Measurements from ENCODE around the gene RGS10.

The RGS10 gene

DNA sequence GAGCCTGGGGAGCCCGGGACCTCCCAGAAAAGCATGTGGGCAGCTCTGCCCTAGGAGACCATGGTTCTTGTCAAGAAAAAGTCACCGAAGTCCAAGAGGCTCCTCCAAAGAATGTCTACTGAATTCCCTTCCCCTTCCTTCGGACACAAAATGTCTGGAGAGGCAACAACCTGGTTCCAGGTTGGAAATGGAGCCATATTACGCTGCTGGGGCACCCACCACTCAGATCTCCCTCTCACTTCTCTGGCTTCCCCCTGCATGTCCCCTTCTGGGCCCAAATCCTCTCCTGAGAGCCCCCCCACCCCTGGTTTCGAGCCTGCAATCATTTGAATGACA, 52.6 kb downstream of the RGS10 start:
- no peak overlapping the region for H3K9ac ChIP-seq (ENCODE audit: low read length)
- peaks cover 17% of the 10 kb centered on the region for H3K27me3 ChIP-seq (ENCODE audit: control insufficient read depth, insufficient read depth, low read length)
- no peaks in the 10 kb centered on the region for H3K4me1 ChIP-seq (ENCODE audit: control insufficient read depth, low read depth, low read length)
- H3K27ac ChIP-seq (ENCODE audit: low read length): no peak overlapping the region
- no peaks in the 10 kb centered on the region for H3K9me3 ChIP-seq (ENCODE audit: control insufficient read depth, low read depth, low read length)
- H3K36me3 ChIP-seq (ENCODE audit: control insufficient read depth, low read depth, low read length): no peaks in the 10 kb centered on the region
- H3K4me3 ChIP-seq (ENCODE audit: low read length): peak overlapping the region; percentile 62

DNA sequence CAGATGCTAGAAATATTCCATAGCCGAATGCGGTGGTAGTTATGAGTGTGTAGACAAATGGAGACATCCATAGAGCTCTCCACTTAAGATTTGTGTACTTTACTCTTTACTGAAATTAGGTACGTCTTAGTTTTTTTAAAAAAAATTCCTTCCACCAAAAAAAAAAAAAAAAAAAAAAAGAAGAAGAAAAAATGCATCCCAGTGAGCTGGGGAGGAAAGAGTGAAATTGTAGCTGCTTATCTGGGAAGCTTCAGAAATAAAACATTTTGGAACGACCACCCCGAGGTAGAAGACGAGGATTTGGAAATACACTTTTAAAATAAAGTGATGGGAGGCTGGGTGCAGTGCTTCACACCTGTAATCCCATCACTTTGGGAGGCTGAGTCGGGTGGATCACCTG, 53.8 kb downstream of the RGS10 start:
- H3K4me3 ChIP-seq (ENCODE audit: low read length): no peak overlapping the region

DNA sequence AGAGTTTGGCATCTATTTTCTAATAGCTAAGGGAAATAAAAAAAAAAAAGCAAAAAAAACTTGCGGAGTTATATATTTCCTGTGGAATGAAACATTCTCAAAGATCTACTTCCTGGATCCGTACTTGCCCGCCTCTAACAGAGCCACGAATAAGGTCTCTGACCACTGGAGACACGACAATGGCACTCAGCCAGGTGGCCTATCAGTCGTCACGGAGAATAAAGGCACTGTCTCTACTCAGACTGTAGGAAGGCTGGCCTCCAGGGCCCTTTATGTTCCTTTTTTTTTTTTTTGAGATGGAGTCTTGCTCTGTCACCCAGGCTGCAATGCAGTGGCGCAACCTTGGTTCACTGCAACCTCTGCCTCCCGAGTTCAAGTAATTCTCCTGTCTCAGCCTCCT, 58.7 kb downstream of the RGS10 start:
- Histone ChIP-seq H3K9me3 (ENCODE audit: control insufficient read depth, low read depth, low read length) (no peaks in the 10 kb centered on the region), H3K27ac (ENCODE audit: low read length) (no peak overlapping the region)

More for the DNA sequence above, 53.8 kb downstream of the RGS10 start:
- no peak overlapping the region for H3K27ac ChIP-seq (ENCODE audit: low read length)
- peaks cover 12% of the 10 kb centered on the region for H3K27me3 ChIP-seq (ENCODE audit: control insufficient read depth, insufficient read depth, low read length)
- no peaks in the 10 kb centered on the region for H3K4me1 ChIP-seq (ENCODE audit: control insufficient read depth, low read depth, low read length)
- H3K36me3 ChIP-seq (ENCODE audit: control insufficient read depth, low read depth, low read length): no peaks in the 10 kb centered on the region
- no peak overlapping the region for H3K9ac ChIP-seq (ENCODE audit: low read length)
- no peaks in the 10 kb centered on the region for H3K9me3 ChIP-seq (ENCODE audit: control insufficient read depth, low read depth, low read length)

DNA sequence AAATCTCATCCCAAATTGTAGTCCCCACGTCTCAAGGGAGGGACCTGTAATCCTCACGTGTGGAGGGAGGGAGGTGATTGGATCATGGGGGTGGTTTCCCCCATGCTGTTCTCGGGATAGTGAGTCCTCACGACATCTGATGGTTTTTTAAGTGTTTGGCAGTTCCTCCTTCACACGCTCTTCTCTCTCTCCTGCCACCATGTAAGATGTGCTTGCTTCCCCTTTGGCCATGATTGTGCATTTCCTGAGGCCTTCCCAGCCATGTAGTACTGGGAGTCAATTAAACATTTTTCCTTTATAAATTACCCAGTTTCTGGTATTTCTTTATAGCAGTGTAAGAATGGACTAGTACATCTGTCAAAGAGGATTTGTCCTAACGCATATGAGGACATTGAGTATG, 59.5 kb downstream of the RGS10 start:
- Histone ChIP-seq H3K4me3 (ENCODE audit: low read length) (no peak overlapping the region), H3K27ac (ENCODE audit: low read length) (no peak overlapping the region), H3K36me3 (ENCODE audit: control insufficient read depth, low read depth, low read length) (no peaks in the 10 kb centered on the region), H3K9ac (ENCODE audit: low read length) (no peak overlapping the region), H3K9me3 (ENCODE audit: control insufficient read depth, low read depth, low read length) (no peaks in the 10 kb centered on the region), H3K27me3 (ENCODE audit: control insufficient read depth, insufficient read depth, low read length) (peaks cover 67% of the 10 kb centered on the region), H3K4me1 (ENCODE audit: control insufficient read depth, low read depth, low read length) (no peaks in the 10 kb centered on the region)

More for the DNA sequence above, 58.7 kb downstream of the RGS10 start:
- no peak overlapping the region for H3K9ac ChIP-seq (ENCODE audit: low read length)
- H3K4me3 ChIP-seq (ENCODE audit: low read length): no peak overlapping the region
- H3K36me3 ChIP-seq (ENCODE audit: control insufficient read depth, low read depth, low read length): no peaks in the 10 kb centered on the region
- H3K27me3 ChIP-seq (ENCODE audit: control insufficient read depth, insufficient read depth, low read length): peaks cover 59% of the 10 kb centered on the region
- H3K4me1 ChIP-seq (ENCODE audit: control insufficient read depth, low read depth, low read length): no peaks in the 10 kb centered on the region

DNA sequence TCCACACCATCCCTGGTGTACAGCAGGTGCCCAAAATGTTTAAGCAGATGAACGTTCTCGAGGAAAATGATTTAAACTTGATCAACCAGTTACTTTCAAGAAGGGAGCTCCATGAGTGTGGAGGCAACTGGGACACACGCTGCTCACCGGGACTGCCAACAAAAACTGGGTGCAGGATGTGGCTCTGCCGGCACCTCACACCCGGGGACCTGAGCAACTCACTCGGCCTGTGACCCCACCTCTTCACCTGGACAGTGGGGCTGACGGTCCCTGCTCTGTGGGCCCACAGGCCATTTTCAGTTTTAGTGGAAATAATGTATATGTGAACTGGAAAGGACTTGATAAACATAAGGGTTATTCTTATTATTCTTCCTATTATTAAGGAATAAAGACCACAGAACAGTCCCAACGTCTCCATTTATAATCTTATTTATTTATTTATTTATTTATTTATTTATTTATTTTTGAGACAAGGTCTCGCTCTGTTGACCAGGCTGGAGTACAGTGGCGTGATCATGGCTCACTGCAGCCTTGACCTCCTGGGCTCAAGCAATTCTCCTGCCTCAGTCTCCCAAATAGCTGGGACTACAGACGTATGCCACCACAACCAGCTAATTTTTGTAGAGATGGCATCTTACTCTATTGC, 60.6 kb downstream of the RGS10 start:
- Histone ChIP-seq H3K4me1 (ENCODE audit: control insufficient read depth, low read depth, low read length) (no peaks in the 10 kb centered on the region), H3K9ac (ENCODE audit: low read length) (no peak overlapping the region), H3K36me3 (ENCODE audit: control insufficient read depth, low read depth, low read length) (no peaks in the 10 kb centered on the region), H3K27ac (ENCODE audit: low read length) (no peak overlapping the region), H3K27me3 (ENCODE audit: control insufficient read depth, insufficient read depth, low read length) (peaks cover 69% of the 10 kb centered on the region), H3K9me3 (ENCODE audit: control insufficient read depth, low read depth, low read length) (no peaks in the 10 kb centered on the region), H3K4me3 (ENCODE audit: low read length) (no peak overlapping the region)

DNA sequence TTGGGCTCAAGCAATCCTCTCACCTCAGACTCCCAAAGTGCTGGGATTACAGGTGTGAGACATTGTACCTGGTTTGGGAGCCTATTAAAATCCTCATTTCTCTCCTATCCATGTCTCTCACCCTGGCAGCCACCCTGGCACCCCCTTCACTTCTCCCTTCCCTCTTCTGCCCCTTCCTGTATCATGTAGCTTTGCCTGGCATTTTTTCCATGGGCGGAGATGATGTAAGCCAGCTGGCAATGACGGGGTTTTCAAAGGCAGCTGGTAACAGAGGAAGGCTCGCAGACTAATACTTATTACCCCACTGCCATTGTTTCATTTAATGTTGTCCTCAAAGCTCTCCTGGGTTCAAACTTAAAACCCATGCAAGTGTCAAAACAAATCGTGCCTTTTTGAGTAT, 61.9 kb downstream of the RGS10 start:
- no peak overlapping the region for H3K9ac ChIP-seq (ENCODE audit: low read length)
- peaks cover 82% of the 10 kb centered on the region for H3K27me3 ChIP-seq (ENCODE audit: control insufficient read depth, insufficient read depth, low read length)
- no peaks in the 10 kb centered on the region for H3K4me1 ChIP-seq (ENCODE audit: control insufficient read depth, low read depth, low read length)
- H3K36me3 ChIP-seq (ENCODE audit: control insufficient read depth, low read depth, low read length): no peaks in the 10 kb centered on the region
- H3K27ac ChIP-seq (ENCODE audit: low read length): no peak overlapping the region
- no peaks in the 10 kb centered on the region for H3K9me3 ChIP-seq (ENCODE audit: control insufficient read depth, low read depth, low read length)
- no peak overlapping the region for H3K4me3 ChIP-seq (ENCODE audit: low read length)

DNA sequence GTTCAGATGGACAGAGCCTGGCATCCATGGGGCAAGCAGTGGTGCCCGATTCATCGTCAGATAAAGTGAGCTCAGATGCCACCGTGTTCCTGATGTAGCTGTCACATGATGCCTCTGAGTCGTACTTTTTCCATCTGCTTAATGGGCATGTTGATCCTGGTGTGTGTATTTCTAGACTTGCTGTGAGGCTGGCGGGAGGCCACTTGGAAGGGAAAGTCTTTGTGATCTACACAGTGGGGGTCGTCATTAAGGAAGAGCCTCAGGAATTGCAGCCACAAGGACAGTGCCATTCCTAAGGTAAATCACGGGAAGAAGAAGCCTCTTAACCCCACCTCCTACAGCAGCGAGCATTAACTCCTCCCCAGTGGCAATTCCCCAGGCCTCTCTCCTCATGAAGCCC, 63.0 kb downstream of the RGS10 start:
- Histone ChIP-seq H3K4me3 (ENCODE audit: low read length) (no peak overlapping the region), H3K27me3 (ENCODE audit: control insufficient read depth, insufficient read depth, low read length) (peaks cover 93% of the 10 kb centered on the region), H3K27ac (ENCODE audit: low read length) (no peak overlapping the region), H3K9ac (ENCODE audit: low read length) (no peak overlapping the region), H3K9me3 (ENCODE audit: control insufficient read depth, low read depth, low read length) (no peaks in the 10 kb centered on the region), H3K36me3 (ENCODE audit: control insufficient read depth, low read depth, low read length) (no peaks in the 10 kb centered on the region), H3K4me1 (ENCODE audit: control insufficient read depth, low read depth, low read length) (no peaks in the 10 kb centered on the region)

DNA sequence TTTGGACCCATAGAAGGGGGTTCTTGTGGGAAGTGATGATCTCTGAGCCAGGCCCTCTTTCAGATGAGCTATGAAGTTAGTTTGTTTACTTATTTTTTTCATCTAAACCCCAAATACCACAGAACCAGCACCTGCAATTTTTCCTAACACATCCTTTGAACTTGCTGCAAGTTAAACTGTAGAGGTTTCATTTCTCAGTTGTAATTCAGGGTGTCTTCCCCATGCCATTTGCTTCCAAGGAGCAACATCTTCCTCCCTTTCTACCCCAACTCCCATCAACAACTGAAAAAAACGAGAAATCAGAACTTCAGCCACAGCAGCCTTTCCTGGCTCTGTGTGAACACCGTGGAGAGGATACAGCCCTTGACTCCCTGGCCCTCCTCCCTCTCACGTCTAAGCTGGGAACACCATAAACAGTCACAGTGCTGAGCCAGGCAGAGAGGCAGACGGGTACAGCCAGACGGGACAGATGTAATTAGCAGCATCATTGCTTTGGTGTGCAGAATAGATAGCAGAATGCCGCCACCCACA, 63.6 kb downstream of the RGS10 start:
- Histone ChIP-seq H3K9me3 (ENCODE audit: control insufficient read depth, low read depth, low read length) (no peaks in the 10 kb centered on the region), H3K9ac (ENCODE audit: low read length) (no peak overlapping the region), H3K36me3 (ENCODE audit: control insufficient read depth, low read depth, low read length) (no peaks in the 10 kb centered on the region), H3K27ac (ENCODE audit: low read length) (no peak overlapping the region), H3K27me3 (ENCODE audit: control insufficient read depth, insufficient read depth, low read length) (peaks cover 98% of the 10 kb centered on the region), H3K4me3 (ENCODE audit: low read length) (no peak overlapping the region), H3K4me1 (ENCODE audit: control insufficient read depth, low read depth, low read length) (no peaks in the 10 kb centered on the region)

DNA sequence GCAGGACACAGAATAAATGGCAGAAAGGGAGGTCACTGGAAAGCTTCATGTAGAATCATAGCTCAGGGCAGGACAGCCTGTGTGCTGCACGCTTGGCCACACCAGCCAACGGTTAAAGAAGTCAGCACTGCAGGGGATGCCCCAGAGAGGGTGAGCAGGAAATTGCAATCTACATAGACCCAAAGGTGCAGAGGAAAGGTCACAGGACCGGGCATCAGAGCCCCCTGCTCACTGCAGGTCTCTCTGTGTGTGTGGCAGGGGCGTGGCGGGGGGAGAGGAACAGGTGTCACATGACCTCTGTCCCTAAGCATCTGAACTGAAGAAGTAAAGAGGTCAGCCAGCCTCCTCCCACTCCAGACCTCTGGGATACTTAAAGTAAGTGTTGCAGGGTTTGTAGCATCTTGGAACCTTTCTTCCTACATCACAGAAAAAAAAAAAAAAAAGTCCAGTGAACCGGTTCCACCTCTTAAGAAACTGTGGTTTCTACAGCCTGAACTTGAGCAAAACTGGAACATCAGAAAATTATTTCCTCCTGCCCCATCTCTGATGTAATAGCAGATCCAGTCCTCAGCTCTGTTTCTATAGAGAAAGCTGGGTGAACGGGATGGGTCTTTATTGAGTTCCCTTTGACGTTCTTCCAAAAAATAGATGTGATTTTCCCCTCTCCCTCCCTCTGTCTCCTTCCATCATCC, 64.3 kb downstream of the RGS10 start:
- no peaks in the 10 kb centered on the region for H3K36me3 ChIP-seq (ENCODE audit: control insufficient read depth, low read depth, low read length)
- H3K27ac ChIP-seq (ENCODE audit: low read length): no peak overlapping the region
- no peak overlapping the region for H3K9ac ChIP-seq (ENCODE audit: low read length)
- H3K4me1 ChIP-seq (ENCODE audit: control insufficient read depth, low read depth, low read length): no peaks in the 10 kb centered on the region
- no peak overlapping the region for H3K4me3 ChIP-seq (ENCODE audit: low read length)
- no peaks in the 10 kb centered on the region for H3K9me3 ChIP-seq (ENCODE audit: control insufficient read depth, low read depth, low read length)
- H3K27me3 ChIP-seq (ENCODE audit: control insufficient read depth, insufficient read depth, low read length): peaks cover 93% of the 10 kb centered on the region

DNA sequence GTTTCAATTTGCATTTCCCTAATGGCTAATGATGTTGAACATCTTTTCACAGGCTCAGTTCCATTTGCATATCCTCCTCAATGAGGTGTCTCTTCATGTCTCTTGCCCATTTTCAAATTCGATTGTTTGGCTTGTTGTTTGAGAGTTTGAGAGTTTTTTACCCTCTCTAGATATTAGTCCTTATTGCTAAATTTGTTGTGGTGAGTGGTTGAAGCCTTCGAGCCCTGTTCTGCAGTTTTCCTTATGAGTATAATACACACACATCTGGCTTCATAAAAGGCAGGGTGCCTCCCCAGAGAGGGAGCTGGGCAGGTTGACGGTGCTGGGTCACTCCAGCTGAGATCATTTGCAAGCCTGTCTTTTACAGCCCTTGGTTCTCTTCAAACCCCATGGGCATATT, 65.1 kb downstream of the RGS10 start:
- Histone ChIP-seq H3K27me3 (ENCODE audit: control insufficient read depth, insufficient read depth, low read length) (peaks cover 90% of the 10 kb centered on the region), H3K27ac (ENCODE audit: low read length) (no peak overlapping the region), H3K9me3 (ENCODE audit: control insufficient read depth, low read depth, low read length) (no peaks in the 10 kb centered on the region), H3K36me3 (ENCODE audit: control insufficient read depth, low read depth, low read length) (no peaks in the 10 kb centered on the region), H3K4me1 (ENCODE audit: control insufficient read depth, low read depth, low read length) (no peaks in the 10 kb centered on the region), H3K9ac (ENCODE audit: low read length) (no peak overlapping the region), H3K4me3 (ENCODE audit: low read length) (no peak overlapping the region)

DNA sequence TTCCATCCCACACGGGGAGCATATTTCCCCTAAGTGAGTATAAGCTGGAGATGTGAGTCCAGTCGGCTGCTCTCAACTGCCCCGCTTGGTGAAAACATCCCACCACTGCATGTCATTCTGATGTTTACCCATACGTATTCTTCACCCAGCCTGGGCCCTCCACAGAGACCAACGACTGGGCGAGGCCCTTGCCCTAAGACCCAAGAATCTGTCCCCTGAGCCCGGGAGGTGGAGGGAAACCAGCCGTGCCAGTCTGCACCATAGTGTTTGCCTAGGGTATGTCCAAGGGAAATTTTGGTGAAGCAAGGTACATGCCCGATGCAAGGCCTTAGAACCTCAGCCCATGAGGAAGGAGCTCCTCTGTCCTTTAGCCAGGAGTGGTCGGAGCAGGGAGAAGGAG, 67.9 kb downstream of the RGS10 start:
- no peaks in the 10 kb centered on the region for H3K4me1 ChIP-seq (ENCODE audit: control insufficient read depth, low read depth, low read length)
- no peak overlapping the region for H3K9ac ChIP-seq (ENCODE audit: low read length)
- H3K9me3 ChIP-seq (ENCODE audit: control insufficient read depth, low read depth, low read length): no peaks in the 10 kb centered on the region
- H3K36me3 ChIP-seq (ENCODE audit: control insufficient read depth, low read depth, low read length): no peaks in the 10 kb centered on the region
- no peak overlapping the region for H3K4me3 ChIP-seq (ENCODE audit: low read length)
- H3K27ac ChIP-seq (ENCODE audit: low read length): no peak overlapping the region
- peaks cover 76% of the 10 kb centered on the region for H3K27me3 ChIP-seq (ENCODE audit: control insufficient read depth, insufficient read depth, low read length)

DNA sequence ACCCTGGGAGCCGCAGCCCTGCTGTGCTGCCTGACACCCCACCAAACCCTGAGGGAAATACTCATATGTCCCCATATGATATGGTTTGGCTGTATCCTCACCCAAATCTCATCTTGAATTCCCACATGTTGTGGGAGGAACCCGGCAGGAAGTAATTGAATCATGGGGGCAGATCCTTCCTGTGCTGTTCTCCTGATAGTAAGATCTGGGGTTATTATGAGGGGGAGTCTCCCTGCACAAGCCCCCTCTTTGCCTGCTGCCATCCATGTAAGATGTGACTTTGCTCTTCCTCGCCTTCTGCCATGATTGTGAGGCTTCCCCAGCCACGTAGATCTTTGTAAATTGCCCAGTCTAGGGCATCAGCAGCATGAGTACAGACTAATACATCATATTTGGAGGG, 68.7 kb downstream of the RGS10 start:
- Histone ChIP-seq H3K4me3 (ENCODE audit: low read length) (no peak overlapping the region), H3K9ac (ENCODE audit: low read length) (no peak overlapping the region), H3K9me3 (ENCODE audit: control insufficient read depth, low read depth, low read length) (no peaks in the 10 kb centered on the region), H3K27ac (ENCODE audit: low read length) (no peak overlapping the region), H3K36me3 (ENCODE audit: control insufficient read depth, low read depth, low read length) (no peaks in the 10 kb centered on the region), H3K4me1 (ENCODE audit: control insufficient read depth, low read depth, low read length) (no peaks in the 10 kb centered on the region), H3K27me3 (ENCODE audit: control insufficient read depth, insufficient read depth, low read length) (peaks cover 67% of the 10 kb centered on the region)

Measured in iPS-18a (cell line).